ENCODE data around the gene SSH2.

GRCh38 chr17:29826114-29826692, 103.8 kb downstream of the SSH2 start:
- no peak for TF ChIP-seq POLR2A (IDR thresholded peaks at IDR 0.05; ENCODE audit: low read length)
- no peak for TF ChIP-seq GATA1 (IDR thresholded peaks at IDR 0.05; ENCODE audit: low read depth, low read length)
